ENCODE results near the gene ZNF76. TPM values are rescaled to one million over a fixed set of nuclear protein-coding genes. Genes with fewer than 3 reads are reported as not detected.
"Not testable (repeated sequence)": the region's sequence is repeated elsewhere in the genome, so short reads cannot be mapped to it uniquely, and the experiment has no call there.

Gene ZNF76
- total and polyA plus RNA-seq, 2 of the 13 experiments (the other 11 are each of a cell fraction or from before 2014, with no cell fraction given) = 13.2 to 26.4 TPM

DNA sequence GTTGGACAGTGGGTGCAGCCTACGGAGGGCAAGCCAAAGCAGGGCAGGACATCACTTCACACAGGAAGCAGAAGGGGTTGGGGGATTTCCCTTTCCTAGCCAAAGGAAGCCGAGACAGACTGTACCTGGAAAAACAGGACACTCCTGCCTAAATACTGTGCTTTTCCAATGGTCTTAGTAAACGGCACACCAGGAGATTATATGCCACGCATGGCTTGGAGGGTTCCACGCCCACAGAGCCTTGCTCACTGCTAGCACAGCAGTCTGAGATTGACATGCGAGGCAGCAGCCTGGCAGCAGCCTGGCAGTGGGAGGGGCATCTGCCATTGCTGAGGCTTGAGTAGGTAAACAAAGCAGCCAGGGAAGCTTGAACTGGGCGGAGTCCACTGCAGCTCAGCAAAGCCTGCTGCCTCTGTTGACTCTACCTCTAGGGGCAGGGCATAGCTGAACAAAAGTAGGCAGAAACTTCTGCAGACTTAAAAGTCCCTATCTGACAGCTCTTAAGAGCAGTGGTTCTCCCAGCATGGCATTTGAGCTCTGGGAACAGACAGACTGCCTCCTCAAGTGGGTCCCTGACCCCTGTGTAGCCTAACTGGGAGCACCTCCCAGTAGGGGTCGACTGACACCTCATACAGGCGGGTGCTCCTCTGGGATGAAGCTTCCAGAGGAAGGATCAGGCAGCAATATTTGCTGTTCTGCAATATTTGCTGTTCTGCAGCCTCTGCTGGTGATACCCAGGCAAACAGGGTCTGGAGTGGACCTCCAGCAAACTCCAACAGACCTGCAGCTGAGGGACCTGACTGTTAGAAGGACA, 72.7 kb downstream of the ZNF76 start:
- intact Hi-C loops (cut with micrococcal nuclease; ENCODE audit: unreplicated experiment); H2AFZ ChIP-seq (ENCODE audit: low read length); H4K20me1 ChIP-seq (ENCODE audit: insufficient read depth, low read length); H3K9me3 ChIP-seq (ENCODE audit: low read length); H3K27me3 ChIP-seq (ENCODE audit: control insufficient read depth in 1 of 2, insufficient read depth in 2 of 2, low read length in 2 of 2); H3K9ac ChIP-seq (ENCODE audit: insufficient read depth, low read depth, low read length); H3K36me3 ChIP-seq (replicated peaks in 1 of 2; ENCODE audit: control insufficient read depth in 1 of 2, insufficient read depth in 2 of 2, low read length in 2 of 2); H3K79me2 ChIP-seq (ENCODE audit: insufficient read depth, low read length); BruUV-seq (replicated peaks): not testable (repeated sequence)
- CTCF ChIA-PET (ENCODE audit: low intra/inter-chr PET ratio, low total read pairs) = interaction anchor here (0.7 to 1.5 kb wide), 3 partner anchors 10 to 117 kb away, joined by 3 to 6 read pairs (median 3); partner anchors contain the start of gene DEF6
- peak overlapping the region; percentile 91 for H3K4me2 ChIP-seq (ENCODE audit: low read depth, low read length)
- H3K4me3 ChIP-seq (replicated peaks in 1 of 3; ENCODE audit: insufficient read depth in 1 of 3, low read depth in 2 of 3, low read length in 3 of 3) = peak overlapping the region in 2 of 3 experiments; percentile 14 to 51; a peak in 4 of 6 replicates
- 0% methylated on average over 7 of the region's 9 CpGs for WGBS (ENCODE audit: low lambda C conversion rate)
- in situ Hi-C loops (cut with HindIII; ENCODE audit: extremely low pct_ligation_motif_present, low pct_unique_long_range_greater_than_20kb) = loop anchor here (5.0 kb wide), 1 partner anchor 35 kb away; the partner anchor contains the start of gene DEF6
- H3K27ac ChIP-seq (ENCODE audit: extremely low read length, insufficient read depth, low read length) = peak overlapping the region; percentile 8
- H3K4me1 ChIP-seq (ENCODE audit: insufficient read depth, low read length) = peaks cover 49% of the 10 kb centered on the region
- peak; percentile 74 for FAIRE-seq
- POLR2A ChIA-PET = interaction anchor here (0.7 to 2.2 kb wide), 10 partner anchors 9 to 141 kb away, joined by 3 to 7 read pairs (median 4); partner anchors contain the start of genes FANCE, RPL10A and ZNF76
- ATAC-seq = peak; percentile 95
- DNase-seq (ENCODE audit: low spot score) = peak; percentile 96
- peak; percentile 90; the same call in 1 of the 2 replicates for TF ChIP-seq TARDBP (CRISPR knock-in tag; IDR thresholded peaks at IDR 0.05)
- peak; percentile 63 for TF ChIP-seq GATAD1 (CRISPR knock-in tag; IDR thresholded peaks at IDR 0.05)
- peak; percentile 96 for TF ChIP-seq FOXA3 (CRISPR knock-in tag; IDR thresholded peaks at IDR 0.05)
- peak; percentile 83 for TF ChIP-seq ZNF124 (CRISPR knock-in tag; IDR thresholded peaks at IDR 0.05)
- peak; percentile 20; the same call in 1 of the 2 replicates for TF ChIP-seq KDM4B (CRISPR knock-in tag; IDR thresholded peaks at IDR 0.05)
- TF ChIP-seq, protein P1, sequence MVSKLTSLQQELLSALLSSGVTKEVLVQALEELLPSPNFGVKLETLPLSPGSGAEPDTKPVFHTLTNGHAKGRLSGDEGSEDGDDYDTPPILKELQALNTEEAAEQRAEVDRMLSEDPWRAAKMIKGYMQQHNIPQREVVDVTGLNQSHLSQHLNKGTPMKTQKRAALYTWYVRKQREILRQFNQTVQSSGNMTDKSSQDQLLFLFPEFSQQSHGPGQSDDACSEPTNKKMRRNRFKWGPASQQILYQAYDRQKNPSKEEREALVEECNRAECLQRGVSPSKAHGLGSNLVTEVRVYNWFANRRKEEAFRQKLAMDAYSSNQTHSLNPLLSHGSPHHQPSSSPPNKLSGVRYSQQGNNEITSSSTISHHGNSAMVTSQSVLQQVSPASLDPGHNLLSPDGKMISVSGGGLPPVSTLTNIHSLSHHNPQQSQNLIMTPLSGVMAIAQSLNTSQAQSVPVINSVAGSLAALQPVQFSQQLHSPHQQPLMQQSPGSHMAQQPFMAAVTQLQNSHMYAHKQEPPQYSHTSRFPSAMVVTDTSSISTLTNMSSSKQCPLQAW (CRISPR knock-in tag; IDR thresholded peaks at IDR 0.05) = peak; percentile 50; the same call in 1 of the 2 replicates
- TF ChIP-seq, protein P2, sequence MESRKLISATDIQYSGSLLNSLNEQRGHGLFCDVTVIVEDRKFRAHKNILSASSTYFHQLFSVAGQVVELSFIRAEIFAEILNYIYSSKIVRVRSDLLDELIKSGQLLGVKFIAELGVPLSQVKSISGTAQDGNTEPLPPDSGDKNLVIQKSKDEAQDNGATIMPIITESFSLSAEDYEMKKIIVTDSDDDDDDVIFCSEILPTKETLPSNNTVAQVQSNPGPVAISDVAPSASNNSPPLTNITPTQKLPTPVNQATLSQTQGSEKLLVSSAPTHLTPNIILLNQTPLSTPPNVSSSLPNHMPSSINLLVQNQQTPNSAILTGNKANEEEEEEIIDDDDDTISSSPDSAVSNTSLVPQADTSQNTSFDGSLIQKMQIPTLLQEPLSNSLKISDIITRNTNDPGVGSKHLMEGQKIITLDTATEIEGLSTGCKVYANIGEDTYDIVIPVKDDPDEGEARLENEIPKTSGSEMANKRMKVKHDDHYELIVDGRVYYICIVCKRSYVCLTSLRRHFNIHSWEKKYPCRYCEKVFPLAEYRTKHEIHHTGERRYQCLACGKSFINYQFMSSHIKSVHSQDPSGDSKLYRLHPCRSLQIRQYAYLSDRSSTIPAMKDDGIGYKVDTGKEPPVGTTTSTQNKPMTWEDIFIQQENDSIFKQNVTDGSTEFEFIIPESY (CRISPR knock-in tag; IDR thresholded peaks at IDR 0.05) = peak; percentile 36; the same call in 1 of the 2 replicates
- 0 out of 2 replicates have a peak, but pooled peaks have one; percentile 23 for TF ChIP-seq ZSCAN22 (CRISPR knock-in tag; IDR thresholded peaks at IDR 0.05)
- TF ChIP-seq, protein P3, sequence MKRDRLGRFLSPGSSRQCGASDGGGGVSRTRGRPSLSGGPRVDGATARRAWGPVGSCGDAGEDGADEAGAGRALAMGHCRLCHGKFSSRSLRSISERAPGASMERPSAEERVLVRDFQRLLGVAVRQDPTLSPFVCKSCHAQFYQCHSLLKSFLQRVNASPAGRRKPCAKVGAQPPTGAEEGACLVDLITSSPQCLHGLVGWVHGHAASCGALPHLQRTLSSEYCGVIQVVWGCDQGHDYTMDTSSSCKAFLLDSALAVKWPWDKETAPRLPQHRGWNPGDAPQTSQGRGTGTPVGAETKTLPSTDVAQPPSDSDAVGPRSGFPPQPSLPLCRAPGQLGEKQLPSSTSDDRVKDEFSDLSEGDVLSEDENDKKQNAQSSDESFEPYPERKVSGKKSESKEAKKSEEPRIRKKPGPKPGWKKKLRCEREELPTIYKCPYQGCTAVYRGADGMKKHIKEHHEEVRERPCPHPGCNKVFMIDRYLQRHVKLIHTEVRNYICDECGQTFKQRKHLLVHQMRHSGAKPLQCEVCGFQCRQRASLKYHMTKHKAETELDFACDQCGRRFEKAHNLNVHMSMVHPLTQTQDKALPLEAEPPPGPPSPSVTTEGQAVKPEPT (CRISPR knock-in tag; IDR thresholded peaks at IDR 0.05; ENCODE audit: low read depth) = peak; percentile 69; the same call in 1 of the 2 replicates
- TF ChIP-seq PHF20 (CRISPR knock-in tag; IDR thresholded peaks at IDR 0.05) = 0 out of 2 replicates have a peak, but pooled peaks have one; percentile 37
- TF ChIP-seq MEIS2 (CRISPR knock-in tag; IDR thresholded peaks at IDR 0.05) = peak; percentile 90; the same call in 1 of the 2 replicates
- peak; percentile 100 for TF ChIP-seq SP5 (CRISPR knock-in tag; IDR thresholded peaks at IDR 0.05; ENCODE audit: borderline replicate concordance, low read depth)
- peak; percentile 85 for TF ChIP-seq KDM3A (CRISPR knock-in tag; IDR thresholded peaks at IDR 0.05; ENCODE audit: low read depth)
